Measurements from ENCODE around the gene CALHM6.

Gene CALHM6

GRCh38 chr6:116445102-116445501 lies 16.1 kb upstream of the CALHM6 start:
- in situ Hi-C loops (cut with MboI; ENCODE audit: low sequenced_read_pairs) = no loop called here

- in situ Hi-C loops (cut with MboI; ENCODE audit: low sequenced_read_pairs) = no loop called here
These were observed 14.8 kb upstream of the CALHM6 start for GRCh38 chr6:116446399-116446798.

GRCh38 chr6:116447052-116447451 lies 14.1 kb upstream of the CALHM6 start:
- in situ Hi-C loops (cut with MboI; ENCODE audit: low sequenced_read_pairs) = no loop called here

- in situ Hi-C loops (cut with MboI; ENCODE audit: low sequenced_read_pairs) = no loop called here
These were observed 13.6 kb upstream of the CALHM6 start for GRCh38 chr6:116447496-116448011.

- in situ Hi-C loops (cut with MboI; ENCODE audit: low sequenced_read_pairs) = no loop called here
These were observed 11.6 kb upstream of the CALHM6 start for GRCh38 chr6:116449565-116449964.

GRCh38 chr6:116450185-116450710 lies 10.9 kb upstream of the CALHM6 start:
- in situ Hi-C loops (cut with MboI; ENCODE audit: low sequenced_read_pairs) = no loop called here

- in situ Hi-C loops (cut with MboI; ENCODE audit: low sequenced_read_pairs) = no loop called here
These were observed 10.1 kb upstream of the CALHM6 start for GRCh38 chr6:116450769-116451740.

- in situ Hi-C loops (cut with MboI; ENCODE audit: low sequenced_read_pairs) = no loop called here
These were observed 9.3 kb upstream of the CALHM6 start for GRCh38 chr6:116451916-116452315.

GRCh38 chr6:116452531-116452930 lies 8.6 kb upstream of the CALHM6 start:
- in situ Hi-C loops (cut with MboI; ENCODE audit: low sequenced_read_pairs) = no loop called here

- in situ Hi-C loops (cut with MboI; ENCODE audit: low sequenced_read_pairs) = no loop called here
These were observed 5.1 kb upstream of the CALHM6 start for GRCh38 chr6:116456106-116456505.

GRCh38 chr6:116456927-116457326 lies 4.2 kb upstream of the CALHM6 start:
- in situ Hi-C loops (cut with MboI; ENCODE audit: low sequenced_read_pairs) = no loop called here

GRCh38 chr6:116458264-116458663 lies 2.9 kb upstream of the CALHM6 start:
- in situ Hi-C loops (cut with MboI; ENCODE audit: low sequenced_read_pairs) = no loop called here

GRCh38 chr6:116459927-116460326 lies 1.2 kb upstream of the CALHM6 start:
- in situ Hi-C loops (cut with MboI; ENCODE audit: low sequenced_read_pairs) = no loop called here

- in situ Hi-C loops (cut with MboI; ENCODE audit: low sequenced_read_pairs) = no loop called here
These were observed 1.0 kb downstream of the CALHM6 start for GRCh38 chr6:116461932-116462885.

GRCh38 chr6:116463301-116463700 lies 2.1 kb downstream of the CALHM6 start:
- in situ Hi-C loops (cut with MboI; ENCODE audit: low sequenced_read_pairs) = no loop called here

- in situ Hi-C loops (cut with MboI; ENCODE audit: low sequenced_read_pairs) = no loop called here
These were observed 4.1 kb downstream of the CALHM6 start for GRCh38 chr6:116465246-116465645.

- in situ Hi-C loops (cut with MboI; ENCODE audit: low sequenced_read_pairs) = no loop called here
These were observed 5.9 kb downstream of the CALHM6 start for GRCh38 chr6:116467096-116467495.

GRCh38 chr6:116467514-116467913 lies 6.3 kb downstream of the CALHM6 start:
- in situ Hi-C loops (cut with MboI; ENCODE audit: low sequenced_read_pairs) = no loop called here

GRCh38 chr6:116468293-116468692 lies 7.1 kb downstream of the CALHM6 start:
- in situ Hi-C loops (cut with MboI; ENCODE audit: low sequenced_read_pairs) = no loop called here

- in situ Hi-C loops (cut with MboI; ENCODE audit: low sequenced_read_pairs) = no loop called here
These were observed 10.4 kb downstream of the CALHM6 start for GRCh38 chr6:116471531-116471930.

- in situ Hi-C loops (cut with MboI; ENCODE audit: low sequenced_read_pairs) = no loop called here
These were observed 11.5 kb downstream of the CALHM6 start for GRCh38 chr6:116472706-116473105.
